Measurements from ENCODE around the gene PAPPA2.

DNA sequence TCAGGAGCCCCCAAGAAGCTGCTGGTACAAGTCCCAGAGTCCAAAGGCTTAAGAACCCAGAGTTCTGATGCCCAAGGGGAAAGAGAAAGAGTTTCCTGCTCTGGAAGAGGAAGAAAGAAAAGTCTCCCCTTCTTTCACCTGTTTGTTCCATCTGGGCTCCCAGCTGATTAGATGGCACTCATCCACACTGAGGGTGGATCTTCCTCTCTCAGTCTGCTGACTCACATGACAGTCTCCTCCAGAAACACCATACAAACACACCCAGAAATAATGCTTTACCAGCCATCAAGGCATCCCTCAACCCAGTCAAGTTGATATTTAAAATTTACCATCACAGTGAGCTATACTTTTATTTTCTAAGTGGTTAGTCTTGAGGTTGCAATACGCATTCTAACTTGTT, 257.9 kb downstream of the PAPPA2 start:
- TF ChIP-seq, protein P1, sequence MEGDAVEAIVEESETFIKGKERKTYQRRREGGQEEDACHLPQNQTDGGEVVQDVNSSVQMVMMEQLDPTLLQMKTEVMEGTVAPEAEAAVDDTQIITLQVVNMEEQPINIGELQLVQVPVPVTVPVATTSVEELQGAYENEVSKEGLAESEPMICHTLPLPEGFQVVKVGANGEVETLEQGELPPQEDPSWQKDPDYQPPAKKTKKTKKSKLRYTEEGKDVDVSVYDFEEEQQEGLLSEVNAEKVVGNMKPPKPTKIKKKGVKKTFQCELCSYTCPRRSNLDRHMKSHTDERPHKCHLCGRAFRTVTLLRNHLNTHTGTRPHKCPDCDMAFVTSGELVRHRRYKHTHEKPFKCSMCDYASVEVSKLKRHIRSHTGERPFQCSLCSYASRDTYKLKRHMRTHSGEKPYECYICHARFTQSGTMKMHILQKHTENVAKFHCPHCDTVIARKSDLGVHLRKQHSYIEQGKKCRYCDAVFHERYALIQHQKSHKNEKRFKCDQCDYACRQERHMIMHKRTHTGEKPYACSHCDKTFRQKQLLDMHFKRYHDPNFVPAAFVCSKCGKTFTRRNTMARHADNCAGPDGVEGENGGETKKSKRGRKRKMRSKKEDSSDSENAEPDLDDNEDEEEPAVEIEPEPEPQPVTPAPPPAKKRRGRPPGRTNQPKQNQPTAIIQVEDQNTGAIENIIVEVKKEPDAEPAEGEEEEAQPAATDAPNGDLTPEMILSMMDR (IDR thresholded peaks at IDR 0.05; ENCODE audit: control extremely low read depth in 1 of 3, insufficient read depth in 1 of 3, low read depth in 1 of 3, low read length in 3 of 3), result no peak
- TF ChIP-seq KDM4A (IDR thresholded peaks at IDR 0.05; ENCODE audit: low read depth, low read length, severe bottlenecking), result no peak
